ENCODE measurements around the gene ADAMTS9. TPM values are rescaled to one million over a fixed set of nuclear protein-coding genes. Genes with fewer than 3 reads are reported as not detected.

The ADAMTS9 gene
- total and polyA plus RNA-seq, 7 donors, result 1.2 to 61.6 (median 16.1) TPM

GRCh38 chr3:64673159-64673715 is 14.6 kb downstream of the ADAMTS9 start:
- H3K4me1 ChIP-seq, result peaks cover 0 to 23% (median 13%) of the 10 kb centered on the region in 4 donors

GRCh38 chr3:64668582-64669510 is 19.0 kb downstream of the ADAMTS9 start:
- no peak for DNase-seq
- 84 to 85% methylated on average over 10 of the region's 10 CpGs for WGBS, 2 donors
- Histone ChIP-seq H3K27ac (peak overlapping the region; percentile 74 to 82 (median 76)), H3K4me3 (no peak overlapping the region), H3K27me3 (no peaks in the 10 kb centered on the region), H3K4me1 (peaks cover 0 to 52% (median 46%) of the 10 kb centered on the region in 4 donors), H3K36me3 (no peaks in the 10 kb centered on the region), H3K9me3 (no peaks in the 10 kb centered on the region)
- no peak for TF ChIP-seq CTCF (IDR thresholded peaks at IDR 0.05)
- no peak for TF ChIP-seq EP300 (IDR thresholded peaks at IDR 0.05)
- no peak for TF ChIP-seq POLR2A (IDR thresholded peaks at IDR 0.05)
- TF ChIP-seq POLR2AphosphoS5 (IDR thresholded peaks at IDR 0.05), result no peak
- intact Hi-C loops (cut with DNase I), result loop anchor here (5.0 kb wide), 1 partner anchor 117 kb away; no protein-coding TSS in a partner anchor

More at GRCh38 chr3:64673159-64673715, 14.6 kb downstream of the ADAMTS9 start:
- no peak for DNase-seq
- 93 to 95% methylated on average over 7 of the region's 7 CpGs for WGBS, 2 donors
- intact Hi-C loops (cut with DNase I), result no loop called here
- no peaks in the 10 kb centered on the region for H3K9me3 ChIP-seq
- H3K27me3 ChIP-seq, result no peaks in the 10 kb centered on the region
- no peak overlapping the region for H3K4me3 ChIP-seq
- H3K27ac ChIP-seq, result no peak overlapping the region
- no peak for TF ChIP-seq CTCF (IDR thresholded peaks at IDR 0.05)
- TF ChIP-seq POLR2A (IDR thresholded peaks at IDR 0.05), result peak in 1 of 2 donors; percentile 9
- peaks cover 0 to 7% (median 0%) of the 10 kb centered on the region in 4 donors for H3K36me3 ChIP-seq

GRCh38 chr3:64667887-64668581 is 19.8 kb downstream of the ADAMTS9 start:
- 78 to 83% methylated on average over 13 of the region's 13 CpGs for WGBS, 2 donors
- Histone ChIP-seq H3K27me3 (no peaks in the 10 kb centered on the region), H3K27ac (peak overlapping the region; percentile 74 to 82 (median 76)), H3K9me3 (no peaks in the 10 kb centered on the region), H3K36me3 (no peaks in the 10 kb centered on the region), H3K4me1 (peaks cover 0 to 59% (median 50%) of the 10 kb centered on the region in 4 donors), H3K4me3 (peak overlapping the region in 1 of 4 donors; percentile 18)
- TF ChIP-seq EP300 (IDR thresholded peaks at IDR 0.05), result no peak
- no peak for TF ChIP-seq POLR2AphosphoS5 (IDR thresholded peaks at IDR 0.05)
- DNase-seq, result peak; percentile 81
- intact Hi-C loops (cut with DNase I), result loop anchor here (5.0 kb wide), 1 partner anchor 116 kb away; no protein-coding TSS in a partner anchor

GRCh38 chr3:64667138-64667537 is 20.7 kb downstream of the ADAMTS9 start:
- WGBS, 2 donors, result 87 to 91% methylated on average over 6 of the region's 6 CpGs
- H3K9me3 ChIP-seq, result no peaks in the 10 kb centered on the region
- peaks cover 0 to 59% (median 51%) of the 10 kb centered on the region in 4 donors for H3K4me1 ChIP-seq
- TF ChIP-seq EP300 (IDR thresholded peaks at IDR 0.05) (no peak), CTCF (IDR thresholded peaks at IDR 0.05) (no peak), POLR2AphosphoS5 (IDR thresholded peaks at IDR 0.05) (peak in 1 of 4 donors; percentile 4), POLR2A (IDR thresholded peaks at IDR 0.05) (no peak)
- intact Hi-C loops (cut with DNase I), result loop anchor here (5.0 kb wide), 1 partner anchor 115 kb away; no protein-coding TSS in a partner anchor
- H3K4me3 ChIP-seq, result no peak overlapping the region
- DNase-seq, result no peak
- peak overlapping the region; percentile 74 to 82 (median 76) for H3K27ac ChIP-seq
- no peaks in the 10 kb centered on the region for H3K27me3 ChIP-seq
- H3K36me3 ChIP-seq, result no peaks in the 10 kb centered on the region

Data from sigmoid colon (tissue), 7 donors.